SKM-1 treated with dmso at 0.1 percent for 144 hours (cell line): Measurements from ENCODE around the gene TRIM71.
"Not testable (repeated sequence)": the region's sequence is repeated elsewhere in the genome, so short reads cannot be mapped to it uniquely, and the experiment has no call there.

Experiments
- DNase-seq: peaks from one replicate; lab custom pipeline; 2025; ENCODE audit not compliant: unreplicated experiment; lab: John Stamatoyannopoulos, UW

Gene TRIM71

GRCh38 chr3:32817558-32818228, at the start of gene TRIM71:
TRIM71 (plus strand) TSS chr3:32817997; CDS start chr3:32818081, 84 bp downstream.
- peak; percentile 47 for DNase-seq

GRCh38 chr3:32778389-32778788, 39.4 kb upstream of the TRIM71 start:
- DNase-seq = no peak

- no peak for DNase-seq
These were observed 37.6 kb upstream of the TRIM71 start for GRCh38 chr3:32780071-32780734.

- DNase-seq = no peak
These were observed 37.0 kb upstream of the TRIM71 start for GRCh38 chr3:32780735-32781210.

GRCh38 chr3:32781211-32781968, 36.4 kb upstream of the TRIM71 start:
- DNase-seq = peak; percentile 79

- not testable (repeated sequence) for DNase-seq
These were observed 35.9 kb upstream of the TRIM71 start for GRCh38 chr3:32781969-32782270.

- no peak for DNase-seq
These were observed 35.4 kb upstream of the TRIM71 start for GRCh38 chr3:32782407-32782806.

- no peak for DNase-seq
These were observed 26.0 kb upstream of the TRIM71 start for GRCh38 chr3:32791833-32792232.

GRCh38 chr3:32794487-32795308, 23.1 kb upstream of the TRIM71 start:
- DNase-seq = no peak

- not testable (repeated sequence) for DNase-seq
These were observed 21.3 kb upstream of the TRIM71 start for GRCh38 chr3:32796384-32796950.

- no peak for DNase-seq
These were observed 20.0 kb upstream of the TRIM71 start for GRCh38 chr3:32797776-32798175.

- not testable (repeated sequence) for DNase-seq
These were observed 16.4 kb upstream of the TRIM71 start for GRCh38 chr3:32801440-32801839.

GRCh38 chr3:32813180-32813579, 4.6 kb upstream of the TRIM71 start:
- no peak for DNase-seq

GRCh38 chr3:32814361-32814760, 3.4 kb upstream of the TRIM71 start:
- peak; percentile 95 for DNase-seq

GRCh38 chr3:32815841-32816438, 1.9 kb upstream of the TRIM71 start:
- no peak for DNase-seq

- no peak for DNase-seq
These were observed 1.1 kb upstream of the TRIM71 start for GRCh38 chr3:32816439-32817256.

GRCh38 chr3:32817257-32817557, 590 bp upstream of the TRIM71 start:
- DNase-seq = no peak

GRCh38 chr3:32818229-32818969, 602 bp downstream of the TRIM71 start:
- peak; percentile 22 for DNase-seq

- no peak for DNase-seq
These were observed 1.2 kb downstream of the TRIM71 start for GRCh38 chr3:32818970-32819511.
